Osteoblast (primary cell): ENCODE results near the gene CCIN. TPM values are rescaled to one million over a fixed set of nuclear protein-coding genes. Genes with fewer than 3 reads are reported as not detected.
"Not testable (repeated sequence)": the region's sequence is repeated elsewhere in the genome, so short reads cannot be mapped to it uniquely, and the experiment has no call there.

Experiments
- DNase-seq: peaks from one replicate; pipeline ENCODE4 v3.0.0; 2011; ENCODE audit warnings: low spot score, mixed read lengths; ENCODE audit not compliant: insufficient read length; ENCODE audit errors: missing footprints
- H2AFZ ChIP-seq: 2 replicates; pipeline ENCODE4 v1.6.0; 2011; ENCODE audit warnings: mild to moderate bottlenecking, low read length
- H3K27ac ChIP-seq: 2 replicates; pipeline ENCODE4 v1.5.1; 2011; ENCODE audit warnings: mild to moderate bottlenecking, low read depth, low read length, moderate library complexity
- H3K27me3 ChIP-seq: 2 replicates; pipeline ENCODE4 v1.6.0; 2012; ENCODE audit warnings: mild to moderate bottlenecking, control low read depth, inconsistent platforms, low read length, moderate library complexity; ENCODE audit not compliant: insufficient read depth
- H3K36me3 ChIP-seq: 2 replicates; pipeline ENCODE4 v1.5.1; 2011; ENCODE audit warnings: mild to moderate bottlenecking, low read length, control low read depth, moderate library complexity; ENCODE audit not compliant: insufficient read depth
- H3K4me1 ChIP-seq: 2 replicates; pipeline ENCODE4 v1.5.1; 2011; ENCODE audit warnings: mild to moderate bottlenecking, low read length, control low read depth, moderate library complexity; ENCODE audit not compliant: insufficient read depth
- H3K4me2 ChIP-seq: 2 replicates; pipeline ENCODE4 v1.6.0; 2011; ENCODE audit warnings: mild to moderate bottlenecking, low read length; ENCODE audit not compliant: insufficient read depth
- H3K4me3 ChIP-seq: fragments of 200-600 bp; sonication (generic); 3 replicates; pipeline ENCODE4 v1.5.1; 2012; ENCODE audit warnings: mild to moderate bottlenecking, low read length, inconsistent platforms; ENCODE audit not compliant: insufficient read depth
- H3K79me2 ChIP-seq: 2 replicates; pipeline ENCODE4 v1.6.0; 2012; ENCODE audit warnings: mild to moderate bottlenecking, low read length, control low read depth, inconsistent platforms; ENCODE audit not compliant: insufficient read depth
- H3K9me3 ChIP-seq: 2 replicates; pipeline ENCODE4 v1.5.1; 2011; ENCODE audit warnings: low read depth, low read length, control low read depth
- H4K20me1 ChIP-seq: 2 replicates; pipeline ENCODE4 v1.6.0; 2012; ENCODE audit warnings: mild to moderate bottlenecking, low read length, control low read depth; ENCODE audit not compliant: insufficient read depth
- CTCF ChIP-seq: IDR thresholded peaks from 2 replicates; pipeline ENCODE4 v1.5.1; 2011; ENCODE audit warnings: mild to moderate bottlenecking, low read depth, low read length, moderate library complexity; ENCODE audit errors: extremely low read depth
- total RNA-seq: library from RNA; depleted of rRNA; stranded (reverse); fragments of >200 nt; gene quantifications from 2 replicates; pipeline ENCODE4 v1.2.3, GENCODE V29; 2012

Gene CCIN
- total RNA-seq, 1 donor, result 2.2 TPM

GRCh38 chr9:36174731-36175130 lies 5.5 kb downstream of the CCIN start:
- TF ChIP-seq CTCF, result no peak
- H3K4me1 ChIP-seq, result no peaks in the 10 kb centered on the region
- H3K9me3 ChIP-seq, result no peaks in the 10 kb centered on the region
- H3K4me3 ChIP-seq, result no peak overlapping the region
- H3K36me3 ChIP-seq, result no peaks in the 10 kb centered on the region
- H3K27ac ChIP-seq, result no peak overlapping the region
- no peaks in the 10 kb centered on the region for H3K27me3 ChIP-seq
- H2AFZ ChIP-seq, result no peak overlapping the region
- no peaks in the 10 kb centered on the region for H4K20me1 ChIP-seq
- no peak for DNase-seq
- no peak overlapping the region for H3K4me2 ChIP-seq
- H3K79me2 ChIP-seq, result no peaks in the 10 kb centered on the region

- not testable (repeated sequence) for DNase-seq, H3K9me3 ChIP-seq, H3K27ac ChIP-seq, H3K4me1 ChIP-seq, H3K36me3 ChIP-seq, H3K27me3 ChIP-seq, H3K79me2 ChIP-seq, H3K4me3 ChIP-seq, H2AFZ ChIP-seq, H3K4me2 ChIP-seq, H4K20me1 ChIP-seq
These were observed 6.0 kb downstream of the CCIN start for GRCh38 chr9:36175209-36175608.

GRCh38 chr9:36176496-36176895 lies 7.3 kb downstream of the CCIN start:
- not testable (repeated sequence) for H2AFZ ChIP-seq, H3K27me3 ChIP-seq, H3K36me3 ChIP-seq, H3K4me3 ChIP-seq, H3K4me2 ChIP-seq, H3K9me3 ChIP-seq, H3K79me2 ChIP-seq, DNase-seq, H3K4me1 ChIP-seq, H4K20me1 ChIP-seq, H3K27ac ChIP-seq

- H4K20me1 ChIP-seq, result no peaks in the 10 kb centered on the region
- no peak overlapping the region for H3K4me2 ChIP-seq
- H3K4me1 ChIP-seq, result no peaks in the 10 kb centered on the region
- DNase-seq, result no peak
- no peaks in the 10 kb centered on the region for H3K36me3 ChIP-seq
- no peak overlapping the region for H3K27ac ChIP-seq
- H3K79me2 ChIP-seq, result no peaks in the 10 kb centered on the region
- H3K4me3 ChIP-seq, result no peak overlapping the region
- H2AFZ ChIP-seq, result no peak overlapping the region
- no peaks in the 10 kb centered on the region for H3K27me3 ChIP-seq
- no peak for TF ChIP-seq CTCF
- H3K9me3 ChIP-seq, result no peaks in the 10 kb centered on the region
These were observed 8.4 kb downstream of the CCIN start for GRCh38 chr9:36177571-36177970.

- not testable (repeated sequence) for H3K4me2 ChIP-seq, H4K20me1 ChIP-seq, DNase-seq, H3K27ac ChIP-seq, H3K4me3 ChIP-seq, H3K4me1 ChIP-seq, H3K9me3 ChIP-seq, H3K79me2 ChIP-seq, H2AFZ ChIP-seq, H3K36me3 ChIP-seq, H3K27me3 ChIP-seq
These were observed 11.1 kb downstream of the CCIN start for GRCh38 chr9:36180243-36180642.
